Heart right ventricle (tissue), 16 donors: ENCODE data around the gene TTC24. TPM values are rescaled to one million over a fixed set of nuclear protein-coding genes. Genes with fewer than 3 reads are reported as not detected.
"Not testable (repeated sequence)": the region's sequence is repeated elsewhere in the genome, so short reads cannot be mapped to it uniquely, and the experiment has no call there.

Source experiments
- ATAC-seq, 8 donors: fragments of 200-7000 bp; cut with Tn5 transposase; one replicate each; pipeline ENCODE4 v1.9.1; 2020; ENCODE audit warnings: mild to moderate bottlenecking in 8 of 8, moderate library complexity in 8 of 8, moderate number of reproducible peaks in 1 of 8
- DNase-seq, 2 donors: peaks; one replicate each; pipeline ENCODE4 v3.0.0-alpha.2; 2020
- H3K27ac ChIP-seq, 10 donors: fragments of 200-600 bp; sonication (generic) in 2 of 10; one replicate each; pipeline versions ENCODE4 v1.5.0 to v1.8.0; 2020 to 2022; ENCODE audit warnings: mild to moderate bottlenecking in 3 of 10
- H3K27me3 ChIP-seq, 7 donors: fragments of 200-600 bp; one replicate each; pipeline ENCODE4 v1.8.0; 2021 to 2022; ENCODE audit warnings: mild to moderate bottlenecking in 2 of 7
- H3K36me3 ChIP-seq, 9 donors: fragments of 200-600 bp; sonication (generic) in 1 of 9; one replicate each; pipeline versions ENCODE4 v1.5.0 to v1.8.0; 2020 to 2022; ENCODE audit warnings: mild to moderate bottlenecking in 2 of 9
- H3K4me1 ChIP-seq, 9 donors: fragments of 200-600 bp; sonication (generic) in 1 of 9; one replicate each; pipeline versions ENCODE4 v1.5.0 to v1.8.0; 2020 to 2022; ENCODE audit warnings: mild to moderate bottlenecking in 4 of 9
- H3K4me3 ChIP-seq, 10 donors: fragments of 200-600 bp; sonication (generic) in 2 of 10; one replicate each; pipeline versions ENCODE4 v1.5.0 to v1.8.0; 2020 to 2022; ENCODE audit warnings: mild to moderate bottlenecking in 7 of 10, moderate library complexity in 2 of 10
- H3K9me3 ChIP-seq, 11 donors: fragments of 200-600 bp in 10 of 11; sonication (generic) in 2 of 11; one replicate each; pipeline versions ENCODE4 v1.5.0 to v1.8.0; 2013 to 2022; ENCODE audit warnings: mild to moderate bottlenecking in 2 of 11, control low read depth in 1 of 11, moderate library complexity in 1 of 11
- WGBS, 2 donors: extraction: QIAGEN DNeasy Blood & Tissue Kit; methylation state at CpG; one replicate each; pipeline ENCODE4 v1.1.7; 2013; ENCODE audit warnings: inconsistent platforms in 1 of 2; 5-methylcytosine and 5-hydroxymethylcytosine counted together
- intact Hi-C, 10 donors: fragments of 100-400 bp; cut with DNase I; formaldehyde crosslinking; loops; one replicate each; pipeline versions ENCODE4 v1.11.1 to v1.14.2; 2022
- polyA plus RNA-seq, 2 donors: library from polyadenylated mRNA; stranded (reverse); fragments of 200-250 nt; gene quantifications; one replicate each; pipeline ENCODE4 v1.2.3, GENCODE V29; 2013
- total RNA-seq, 10 donors: library from RNA; stranded (reverse); fragmentation: NEBNext Ultra II Directional in 3 of 10; extraction: Animal tissue kit (Norgen Biotek cat#: 25700) in 3 of 10; gene quantifications; one replicate each; pipeline versions ENCODE4 v1.2.1 to v1.2.4, GENCODE V29; 2021 to 2023
- TF ChIP-seq, protein P1 (sequence below), 9 donors: fragments of 200-600 bp; sonication (generic) in 2 of 9; IDR thresholded peaks; one replicate each; pipeline versions ENCODE4 v1.5.0 to v1.8.0; 2021 to 2022; ENCODE audit warnings: antibody characterized with exemption in 9 of 9, mild to moderate bottlenecking in 5 of 9, moderate library complexity in 1 of 9
- donor health status: Arrhythmogenic right ventricular cardiomyopathy.
- donor health status: ischemic (EF 13 %, LVEDD 7.1; RV severe dilation, severe dysfunction).
- donor health status: healthy with polysubstance abuse.
- donor health status: DM: no; HTN: yes; CAD: no.
- donor health status: DM: no; HTN: no; CAD: no.
- donor health status: ischemic (EF 25% LVEDD 6.9; RV normal size, moderate dysfunction).
- donor health status: ischemic (EF 25% LVEDD 5.7; RV mildly dilated, moderate dysfunction).
- donor health status: healthy.
- donor health status: DM: yes; HTN: yes; CAD: no.
- donor health status: Ischemic cardiomyopathy.
- donor health status: ischemic (EF 35%, LVEDD 5.7; RV mildly dilated, moderate dysfunction).
- donor health status: nonischemic (EF 11% LVEDD 7.7; RV severe dilation, severe dysfunction).
- donor health status: DM: yes; HTN: yes; CAD: no.
- donor health status: PGD.
- donor health status: ischemic (EF 29% LVEDD 5.4; RV normal size, mild dysfunction).
- donor health status: nonischemic (EF 23%, LVEDD 6.1; RV moderate dilation, normal function).

Gene TTC24
- total and polyA plus RNA-seq, 12 donors = 0.03 to 0.21 TPM; not detected in 10

DNA sequence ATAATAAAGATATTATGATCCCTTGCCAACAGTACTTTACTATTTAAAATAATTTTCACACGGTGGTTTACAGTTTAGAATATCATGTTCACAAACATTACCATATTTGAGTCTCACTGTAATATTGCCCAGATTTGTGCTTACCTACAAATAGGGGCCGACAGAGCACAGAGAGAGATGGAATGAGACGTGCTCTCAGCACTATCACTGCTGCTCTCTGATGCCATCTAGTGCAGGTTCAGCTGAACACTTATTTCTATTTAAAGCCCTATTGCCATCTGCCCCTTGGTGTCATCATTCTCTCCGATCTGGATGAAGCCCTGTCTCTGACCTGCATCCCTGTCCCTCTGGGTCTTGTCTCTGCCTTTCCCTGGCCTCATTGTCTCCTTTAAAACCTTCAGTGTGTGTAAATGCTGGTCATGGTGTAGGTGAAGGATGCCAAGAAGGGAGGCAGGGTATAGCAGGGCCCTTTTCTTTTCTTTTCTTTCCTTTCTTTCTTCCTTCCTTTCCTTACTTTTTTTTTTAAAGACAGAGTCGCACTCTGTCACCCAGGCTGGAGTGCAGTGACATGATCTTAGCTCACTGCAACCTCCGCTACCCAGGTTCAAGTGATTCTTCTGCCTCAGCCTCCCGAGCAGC is 28.6 kb downstream of the TTC24 start:
- Histone ChIP-seq H3K4me3 (no peak overlapping the region), H3K4me1 (peaks cover 0 to 9% (median 0%) of the 10 kb centered on the region in 9 donors), H3K27me3 (peaks cover 0 to 22% (median 0%) of the 10 kb centered on the region in 7 donors), H3K9me3 (no peaks in the 10 kb centered on the region), H3K36me3 (no peaks in the 10 kb centered on the region), H3K27ac (no peak overlapping the region)
- TF ChIP-seq, protein P1, sequence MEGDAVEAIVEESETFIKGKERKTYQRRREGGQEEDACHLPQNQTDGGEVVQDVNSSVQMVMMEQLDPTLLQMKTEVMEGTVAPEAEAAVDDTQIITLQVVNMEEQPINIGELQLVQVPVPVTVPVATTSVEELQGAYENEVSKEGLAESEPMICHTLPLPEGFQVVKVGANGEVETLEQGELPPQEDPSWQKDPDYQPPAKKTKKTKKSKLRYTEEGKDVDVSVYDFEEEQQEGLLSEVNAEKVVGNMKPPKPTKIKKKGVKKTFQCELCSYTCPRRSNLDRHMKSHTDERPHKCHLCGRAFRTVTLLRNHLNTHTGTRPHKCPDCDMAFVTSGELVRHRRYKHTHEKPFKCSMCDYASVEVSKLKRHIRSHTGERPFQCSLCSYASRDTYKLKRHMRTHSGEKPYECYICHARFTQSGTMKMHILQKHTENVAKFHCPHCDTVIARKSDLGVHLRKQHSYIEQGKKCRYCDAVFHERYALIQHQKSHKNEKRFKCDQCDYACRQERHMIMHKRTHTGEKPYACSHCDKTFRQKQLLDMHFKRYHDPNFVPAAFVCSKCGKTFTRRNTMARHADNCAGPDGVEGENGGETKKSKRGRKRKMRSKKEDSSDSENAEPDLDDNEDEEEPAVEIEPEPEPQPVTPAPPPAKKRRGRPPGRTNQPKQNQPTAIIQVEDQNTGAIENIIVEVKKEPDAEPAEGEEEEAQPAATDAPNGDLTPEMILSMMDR (IDR thresholded peaks at IDR 0.05) = peak; percentile 64 to 86 (median 78)
- peak; percentile 84 to 96 (median 93) for ATAC-seq
- 31% methylated on average over 7 of the region's 7 CpGs for WGBS, 2 donors
- intact Hi-C loops = loop anchor here in 9 of 10 donors (1.0 to 10.0 kb wide), 12 partner anchors 23 to 227 kb away; no protein-coding TSS in a partner anchor
- DNase-seq = peak in 1 of 2 donors; percentile 70

DNA sequence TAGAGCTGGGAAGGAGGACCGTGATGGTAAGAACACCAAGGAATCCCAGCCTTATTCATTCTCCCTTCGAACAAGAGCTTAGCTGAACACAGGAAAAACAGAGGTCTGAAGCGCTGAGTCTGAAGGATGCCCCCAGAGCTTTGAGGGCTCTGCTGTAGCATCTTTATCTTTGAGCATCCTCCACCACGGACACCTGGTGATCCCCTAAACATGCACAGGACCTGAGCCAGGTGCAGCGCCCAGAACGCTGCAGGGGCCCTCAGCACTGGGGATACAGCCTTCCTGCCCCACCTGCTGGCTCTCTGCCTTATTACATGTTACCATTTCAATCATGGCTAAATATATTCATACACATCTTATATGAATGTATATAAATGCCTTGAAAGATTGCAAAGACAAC is 29.5 kb downstream of the TTC24 start:
- no peaks in the 10 kb centered on the region for H3K9me3 ChIP-seq
- H3K36me3 ChIP-seq = no peaks in the 10 kb centered on the region
- H3K4me3 ChIP-seq = no peak overlapping the region
- intact Hi-C loops = loop anchor here in 9 of 10 donors (1.0 to 10.0 kb wide), 12 partner anchors 24 to 228 kb away; no protein-coding TSS in a partner anchor
- peaks cover 0 to 22% (median 0%) of the 10 kb centered on the region in 7 donors for H3K27me3 ChIP-seq
- peak in 2 of 8 donors; percentile 23 for ATAC-seq
- WGBS, 2 donors = 48 to 51% methylated on average over 6 of the region's 6 CpGs
- peaks cover 0 to 9% (median 0%) of the 10 kb centered on the region in 9 donors for H3K4me1 ChIP-seq
- no peak overlapping the region for H3K27ac ChIP-seq
- no peak for DNase-seq
- TF ChIP-seq, protein P1 (IDR thresholded peaks at IDR 0.05) = peak in 6 of 9 donors; percentile 19 to 48 (median 34)

DNA sequence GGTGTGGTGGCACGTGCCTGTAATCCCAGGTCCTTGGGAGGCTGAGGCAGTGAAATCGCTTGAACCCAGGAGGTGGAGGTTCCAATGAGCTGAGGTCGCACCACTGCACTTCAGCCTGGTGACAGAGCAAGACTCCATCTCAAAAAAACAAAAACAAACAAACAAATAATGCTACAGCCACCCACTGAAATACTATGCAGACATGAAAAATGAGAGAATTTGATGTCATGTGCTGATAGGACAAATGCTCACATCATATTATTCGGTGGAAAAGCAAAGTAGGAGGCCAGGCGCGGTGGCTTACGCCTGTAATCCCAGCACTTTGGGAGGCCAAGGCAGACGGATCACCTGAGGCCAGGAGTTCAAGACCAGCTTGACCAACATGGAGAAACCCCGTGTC is 30.5 kb downstream of the TTC24 start:
- 92 to 95% methylated on average over 9 of the region's 9 CpGs for WGBS, 2 donors
- not testable (repeated sequence) for ATAC-seq, H3K4me3 ChIP-seq, H3K36me3 ChIP-seq, H3K27ac ChIP-seq, H3K9me3 ChIP-seq, DNase-seq
- Histone ChIP-seq H3K4me1 (peaks cover 0 to 14% (median 6%) of the 10 kb centered on the region in 9 donors), H3K27me3 (peaks cover 0 to 22% (median 0%) of the 10 kb centered on the region in 7 donors)
- intact Hi-C loops = loop anchor here in 4 of 10 donors (5.0 to 10.0 kb wide), 4 partner anchors 33 to 228 kb away; partner anchors contain the start of gene TTC24 (in 1 of the 4)

DNA sequence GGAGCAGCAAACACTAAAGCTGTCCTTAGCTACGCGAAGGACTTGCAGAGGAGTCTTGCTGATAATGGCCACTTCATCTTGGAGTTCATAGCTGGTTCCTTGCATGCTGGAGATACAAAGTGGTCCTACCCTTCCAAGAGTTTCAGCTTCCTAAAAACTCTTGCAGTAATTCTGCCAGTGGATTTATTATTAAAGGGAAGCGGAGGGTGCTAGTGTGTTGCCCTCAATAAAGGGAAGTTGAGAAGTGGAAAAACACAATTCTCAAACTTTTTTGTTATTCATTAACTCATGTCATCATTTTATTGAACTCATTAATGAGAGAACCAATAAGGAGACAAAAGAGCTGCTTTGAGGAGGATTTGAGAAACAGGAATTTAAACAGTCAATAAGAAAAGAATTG is 33.1 kb downstream of the TTC24 start:
- ATAC-seq = no peak
- no peak for DNase-seq
- intact Hi-C loops = loop anchor here in 4 of 10 donors (5.0 to 10.0 kb wide), 4 partner anchors 35 to 230 kb away; partner anchors contain the start of gene TTC24 (in 1 of the 4)
- Histone ChIP-seq H3K9me3 (no peaks in the 10 kb centered on the region), H3K27me3 (peaks cover 0 to 35% (median 0%) of the 10 kb centered on the region in 7 donors), H3K36me3 (no peaks in the 10 kb centered on the region), H3K4me3 (no peak overlapping the region), H3K4me1 (peaks cover 6 to 37% (median 23%) of the 10 kb centered on the region in 9 donors), H3K27ac (no peak overlapping the region)
- WGBS, 2 donors = 58 to 59% methylated on average over 3 of the region's 3 CpGs
- TF ChIP-seq, protein P1 (IDR thresholded peaks at IDR 0.05) = no peak
